ENCODE data around the gene RREB1. TPM values are rescaled to one million over a fixed set of nuclear protein-coding genes. Genes with fewer than 3 reads are reported as not detected.

The RREB1 gene
- polyA plus RNA-seq, 12 donors, result 14.2 to 31.9 (median 19.6) TPM; not detected in 1

DNA sequence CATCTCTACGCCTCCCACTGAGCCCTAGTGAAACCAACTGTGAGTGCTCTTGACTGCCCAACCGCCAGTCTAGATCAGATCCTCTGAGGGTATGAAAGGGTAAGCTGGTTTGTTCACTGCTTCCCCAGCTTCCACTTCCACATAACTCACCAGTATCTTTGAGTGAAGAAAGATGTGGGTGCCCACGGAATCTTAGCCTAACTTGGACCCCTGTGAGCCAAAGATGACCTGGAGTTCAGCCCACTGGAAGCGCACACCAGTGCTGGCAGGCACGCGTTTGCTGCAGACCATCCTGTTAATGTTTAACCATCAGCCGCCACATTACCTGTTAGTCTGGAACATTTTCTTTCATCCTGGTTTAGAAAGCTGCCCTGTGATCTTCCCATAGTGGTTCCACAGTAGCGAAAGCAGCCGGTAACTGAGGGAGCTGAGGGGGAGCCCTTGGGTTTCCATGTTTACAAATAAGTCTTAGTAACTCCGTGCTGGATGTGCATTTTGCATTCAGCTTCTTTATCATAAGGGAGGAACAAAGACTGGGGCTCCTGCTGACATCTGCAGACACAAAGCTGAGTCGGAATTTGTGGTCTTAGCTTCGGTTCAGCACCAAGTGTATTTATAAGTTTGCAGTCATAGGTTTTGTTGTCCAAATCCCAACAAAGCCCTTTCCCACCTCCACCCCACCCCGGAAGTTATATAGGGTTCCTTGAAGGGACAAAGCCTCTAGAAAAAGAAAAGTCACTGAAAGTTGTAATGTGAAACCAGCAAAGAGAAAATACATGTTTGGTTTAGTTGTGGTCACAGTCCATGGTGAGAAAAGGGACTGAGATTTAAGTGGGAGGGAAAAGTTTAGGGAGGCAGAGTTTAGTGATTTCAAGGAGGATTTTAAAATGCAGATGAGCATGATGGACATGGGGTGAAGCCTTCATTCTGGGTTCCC, 134.2 kb downstream of the RREB1 start:
- DNase-seq, result no peak

DNA sequence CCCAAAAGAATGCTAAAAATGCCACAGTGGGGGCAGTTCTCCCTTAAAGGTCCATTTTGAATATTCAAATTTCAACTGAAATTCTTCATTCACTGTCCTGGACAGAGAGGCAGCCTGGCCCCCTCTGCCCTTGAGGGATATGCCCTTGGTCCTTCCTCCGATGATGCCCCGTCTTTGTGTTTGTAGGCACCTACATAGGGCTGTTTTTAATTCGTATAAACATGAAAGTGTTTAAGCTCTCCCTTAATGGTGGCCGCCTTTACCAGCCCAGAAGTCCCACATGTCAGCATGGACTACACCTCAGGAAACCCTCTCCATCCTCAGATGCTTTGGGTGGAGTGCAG, 135.0 kb downstream of the RREB1 start:
- DNase-seq, result no peak

DNA sequence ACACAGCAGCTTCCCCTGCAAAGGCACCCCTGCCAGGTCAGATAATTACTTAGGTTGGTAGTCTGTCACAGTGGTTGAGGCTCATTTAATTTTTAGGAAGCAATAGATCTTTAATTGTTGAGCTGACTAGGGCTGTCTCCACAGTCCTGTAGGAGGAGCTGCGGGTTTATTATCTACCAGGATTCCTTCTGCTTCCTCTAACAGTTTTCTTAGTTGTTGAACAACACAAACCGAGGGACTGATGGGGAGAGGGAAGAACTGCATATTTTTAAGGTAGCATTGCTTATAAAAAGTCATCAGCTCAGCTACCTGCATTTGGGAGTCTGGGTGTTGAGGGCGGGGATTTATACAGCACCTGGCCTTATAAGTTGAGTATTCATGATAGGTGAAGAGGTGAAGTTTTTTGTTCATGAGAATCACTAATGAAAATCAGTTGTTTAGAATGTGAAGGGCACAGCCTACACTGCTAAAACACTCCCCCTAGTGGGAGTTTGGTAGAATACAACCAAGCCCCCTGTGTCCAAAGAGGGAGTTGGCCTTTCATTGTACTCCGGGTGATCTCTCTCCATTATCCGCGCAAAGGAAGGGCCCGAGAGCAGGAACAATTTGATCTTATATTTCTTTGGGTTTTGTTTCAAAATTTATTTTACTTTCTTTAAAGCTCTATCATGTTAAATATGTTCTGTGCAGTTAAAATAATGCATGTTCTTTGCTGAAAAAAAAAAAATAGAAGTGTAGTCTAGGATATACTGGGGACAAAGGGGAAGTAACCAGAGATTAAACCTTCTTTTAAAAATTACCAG, 135.6 kb downstream of the RREB1 start:
- DNase-seq, result peak; percentile 75

DNA sequence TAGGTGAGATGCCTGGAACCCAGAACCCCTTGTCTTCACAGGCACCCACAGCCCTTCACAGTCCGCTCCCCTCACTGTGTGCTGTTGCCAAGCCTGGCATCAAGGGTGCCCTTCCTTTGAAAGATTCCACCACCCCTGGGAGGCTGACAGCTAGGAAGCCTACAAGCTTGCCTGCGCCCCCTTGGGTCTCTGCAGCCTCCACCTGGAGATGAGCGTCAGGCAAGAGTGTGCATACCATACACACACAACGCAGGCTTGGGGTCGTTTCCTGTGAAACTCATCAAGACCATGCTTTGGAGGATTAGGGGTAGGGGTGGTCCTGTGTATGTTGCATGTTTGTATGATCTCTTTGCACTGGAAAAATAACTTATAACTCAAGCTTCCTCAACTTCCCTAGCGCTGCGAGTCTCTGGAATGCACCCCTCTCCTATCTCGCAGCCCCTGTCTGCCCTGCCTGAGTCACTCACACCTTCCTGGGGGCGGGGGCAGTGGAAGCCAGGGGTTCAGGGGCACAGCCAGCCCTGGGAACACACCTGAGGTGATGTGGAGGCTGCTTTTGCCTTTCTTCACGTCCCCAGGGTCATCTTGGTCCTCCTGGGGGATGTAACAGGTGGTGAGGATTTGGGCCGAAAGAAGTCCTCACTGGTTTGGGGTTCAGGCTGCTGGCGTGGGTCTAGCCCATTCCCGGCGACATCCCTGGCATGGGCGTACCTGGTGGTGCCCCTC, 138.1 kb downstream of the RREB1 start:
- DNase-seq, result no peak

DNA sequence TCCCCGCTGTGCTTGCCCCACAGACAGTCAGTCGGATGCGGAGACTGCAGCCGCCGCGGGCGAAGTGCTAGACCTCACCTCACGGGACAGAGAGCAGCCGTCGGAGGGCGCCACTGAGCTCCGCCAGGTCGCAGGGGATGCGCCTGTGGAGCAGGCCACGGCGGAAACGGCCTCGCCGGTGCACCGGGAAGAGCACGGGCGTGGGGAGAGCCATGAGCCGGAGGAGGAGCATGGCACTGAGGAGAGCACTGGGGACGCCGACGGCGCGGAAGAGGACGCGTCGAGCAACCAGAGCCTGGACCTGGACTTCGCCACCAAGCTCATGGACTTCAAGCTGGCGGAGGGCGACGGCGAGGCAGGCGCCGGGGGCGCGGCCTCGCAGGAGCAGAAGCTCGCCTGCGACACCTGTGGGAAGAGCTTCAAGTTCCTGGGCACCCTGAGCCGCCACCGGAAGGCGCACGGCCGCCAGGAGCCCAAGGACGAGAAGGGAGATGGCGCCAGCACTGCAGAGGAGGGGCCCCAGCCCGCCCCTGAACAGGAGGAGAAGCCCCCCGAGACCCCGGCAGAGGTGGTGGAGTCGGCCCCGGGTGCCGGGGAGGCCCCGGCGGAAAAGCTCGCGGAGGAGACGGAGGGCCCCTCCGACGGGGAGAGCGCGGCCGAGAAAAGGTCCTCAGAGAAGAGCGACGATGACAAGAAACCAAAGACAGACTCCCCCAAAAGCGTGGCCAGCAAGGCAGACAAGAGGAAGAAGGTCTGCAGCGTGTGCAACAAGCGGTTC, 138.8 kb downstream of the RREB1 start:
- no peak for DNase-seq

DNA sequence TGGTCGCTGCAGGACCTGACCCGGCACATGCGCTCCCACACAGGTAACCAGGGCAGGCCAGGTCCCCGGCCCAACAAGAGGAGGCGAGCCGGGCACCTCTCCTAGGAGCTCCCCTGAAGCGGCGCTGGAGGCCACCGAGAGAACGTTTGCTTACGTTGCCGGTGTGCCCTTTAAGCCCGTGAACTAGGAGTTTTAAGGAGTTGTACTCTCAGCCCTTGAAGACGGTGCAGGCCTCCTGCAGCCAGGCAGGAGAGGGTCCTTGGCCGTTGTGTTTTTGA, 139.4 kb downstream of the RREB1 start:
- no peak for DNase-seq

DNA sequence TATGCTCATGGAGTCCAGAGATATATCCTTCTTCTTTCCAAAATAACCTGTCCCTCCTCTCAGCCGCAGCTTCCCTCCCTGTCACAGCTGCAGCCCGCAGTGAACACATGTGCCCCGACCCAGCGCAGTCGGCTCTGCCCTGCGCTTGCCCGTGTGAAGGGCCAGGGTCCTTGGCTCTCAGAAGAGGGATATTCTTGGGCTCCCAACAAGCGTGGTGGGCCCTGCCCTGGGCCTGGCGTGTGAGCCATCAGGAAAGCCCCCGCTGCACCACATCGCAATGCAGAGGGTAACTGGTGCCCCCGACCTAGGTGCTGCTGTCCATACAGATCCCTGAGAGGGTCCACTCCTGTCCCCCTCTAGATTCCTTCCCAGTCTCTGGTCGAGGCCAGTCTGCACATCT, 140.1 kb downstream of the RREB1 start:
- DNase-seq, result no peak

DNA sequence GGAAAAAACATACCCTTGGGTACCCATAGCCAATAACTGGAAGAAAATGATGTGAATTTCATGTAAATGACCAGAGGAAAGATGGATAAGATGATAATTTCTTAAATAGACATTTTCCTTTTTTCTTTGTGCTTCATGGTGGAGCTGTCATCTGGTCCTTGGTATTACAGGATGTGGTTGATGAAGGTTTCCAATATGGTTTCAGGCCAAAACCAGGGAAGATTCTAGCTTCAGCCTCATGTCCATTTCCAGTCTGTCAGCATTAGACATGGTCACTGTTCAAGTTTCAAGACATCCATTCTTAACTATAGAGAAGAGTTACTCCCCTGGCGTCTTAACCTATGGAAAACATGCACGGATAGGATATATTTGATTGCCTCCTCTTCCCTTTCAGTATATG, 141.6 kb downstream of the RREB1 start:
- no peak for DNase-seq

DNA sequence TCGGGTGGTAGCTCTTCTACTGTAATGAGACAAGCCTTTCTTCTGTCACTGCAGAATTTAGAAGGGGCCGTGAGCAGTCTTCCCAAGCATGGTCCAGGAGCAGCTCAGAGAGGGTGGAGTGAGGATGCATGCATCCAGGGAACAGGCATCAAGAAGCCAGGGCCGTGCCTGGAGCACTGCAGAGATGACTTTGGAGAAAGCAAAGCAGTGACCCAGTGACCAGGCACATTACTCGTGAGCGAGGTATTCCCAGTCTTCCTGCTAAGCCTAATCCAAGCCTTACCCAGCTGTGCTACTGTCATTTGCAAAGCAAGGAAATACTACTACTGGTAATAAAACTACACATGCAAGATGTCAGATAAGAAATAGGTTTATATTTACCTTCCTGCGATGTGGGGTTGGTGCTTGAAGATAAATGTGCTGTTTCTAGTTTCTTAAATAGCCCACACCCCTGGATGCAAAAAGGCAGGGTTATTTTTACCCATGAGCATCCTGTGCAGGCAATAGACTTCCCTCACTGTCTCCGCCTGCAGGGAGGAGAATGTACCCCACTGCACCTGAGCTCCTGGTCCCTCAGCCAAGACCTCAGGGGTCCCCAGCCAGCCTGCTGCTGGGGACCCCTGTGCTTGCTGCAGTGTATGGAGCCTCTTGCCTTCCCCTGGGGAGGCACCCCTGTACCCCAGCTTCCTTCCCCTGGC, 142.3 kb downstream of the RREB1 start:
- no peak for DNase-seq

DNA sequence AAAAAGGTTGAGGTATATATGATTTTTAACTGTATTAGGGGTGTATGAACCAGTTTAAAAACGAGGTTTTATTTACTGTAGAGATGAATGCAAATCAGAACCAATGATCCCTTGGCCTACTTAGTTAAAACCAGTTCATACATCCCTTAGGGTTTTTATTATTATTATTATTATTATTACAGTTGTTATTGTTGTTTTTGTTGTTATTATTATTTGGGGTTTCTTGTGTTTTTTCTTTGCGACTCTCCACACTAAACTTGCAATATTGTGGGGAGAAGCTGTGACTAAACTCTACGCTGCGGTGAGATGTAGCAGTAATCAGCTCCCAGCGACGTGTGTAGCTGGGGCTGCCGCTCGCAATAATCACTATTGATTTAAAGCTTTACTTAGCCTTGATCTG, 143.1 kb downstream of the RREB1 start:
- no peak for DNase-seq

DNA sequence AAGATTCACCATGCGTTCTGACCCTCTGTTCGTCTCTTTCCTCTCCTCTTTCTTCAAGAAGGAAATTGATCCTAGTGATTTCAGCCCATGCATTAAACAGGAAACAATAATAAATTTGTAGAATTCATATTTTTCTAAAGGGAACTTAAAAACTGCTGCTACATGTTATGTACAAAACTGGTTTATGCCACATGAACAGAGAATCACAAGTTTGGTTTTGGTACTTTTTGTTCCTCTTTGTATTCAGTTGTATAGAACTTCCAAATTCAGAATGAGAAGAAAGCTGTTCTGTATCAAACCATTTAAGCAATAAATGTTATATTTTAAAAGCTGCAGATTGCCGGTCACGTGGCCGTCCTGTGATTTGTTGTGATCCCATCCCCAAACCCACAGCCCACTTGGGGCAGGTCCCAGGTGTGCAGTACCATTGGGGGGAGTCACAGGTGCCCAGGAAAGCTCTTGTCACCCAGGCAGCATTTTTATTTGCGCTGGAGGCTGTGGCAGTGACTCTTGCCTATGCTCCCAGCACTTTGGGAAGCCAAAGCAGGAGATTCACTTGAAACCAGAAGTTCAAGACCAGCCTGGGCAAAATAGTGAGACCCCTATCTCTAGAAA, 144.0 kb downstream of the RREB1 start:
- DNase-seq, result no peak

DNA sequence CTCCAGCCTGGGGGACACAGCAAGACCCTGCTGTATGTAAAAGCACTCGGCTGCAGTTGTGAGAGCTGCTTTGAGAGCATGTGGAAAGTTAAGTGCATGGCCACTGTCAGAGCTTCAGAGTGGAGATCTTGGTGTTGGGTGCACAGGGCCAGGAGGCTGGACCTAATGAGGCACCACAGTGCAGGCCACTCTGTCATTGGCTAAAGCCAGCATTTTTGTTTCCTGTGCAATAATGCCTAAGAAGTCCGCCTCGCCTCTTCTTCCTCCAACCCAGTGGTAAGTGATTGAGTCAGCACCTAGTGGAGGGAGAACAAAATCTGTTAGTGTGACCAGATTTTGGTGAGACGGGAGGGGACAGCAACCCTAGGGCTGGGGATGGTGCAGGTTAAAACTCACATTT, 144.6 kb downstream of the RREB1 start:
- DNase-seq, result no peak

DNA sequence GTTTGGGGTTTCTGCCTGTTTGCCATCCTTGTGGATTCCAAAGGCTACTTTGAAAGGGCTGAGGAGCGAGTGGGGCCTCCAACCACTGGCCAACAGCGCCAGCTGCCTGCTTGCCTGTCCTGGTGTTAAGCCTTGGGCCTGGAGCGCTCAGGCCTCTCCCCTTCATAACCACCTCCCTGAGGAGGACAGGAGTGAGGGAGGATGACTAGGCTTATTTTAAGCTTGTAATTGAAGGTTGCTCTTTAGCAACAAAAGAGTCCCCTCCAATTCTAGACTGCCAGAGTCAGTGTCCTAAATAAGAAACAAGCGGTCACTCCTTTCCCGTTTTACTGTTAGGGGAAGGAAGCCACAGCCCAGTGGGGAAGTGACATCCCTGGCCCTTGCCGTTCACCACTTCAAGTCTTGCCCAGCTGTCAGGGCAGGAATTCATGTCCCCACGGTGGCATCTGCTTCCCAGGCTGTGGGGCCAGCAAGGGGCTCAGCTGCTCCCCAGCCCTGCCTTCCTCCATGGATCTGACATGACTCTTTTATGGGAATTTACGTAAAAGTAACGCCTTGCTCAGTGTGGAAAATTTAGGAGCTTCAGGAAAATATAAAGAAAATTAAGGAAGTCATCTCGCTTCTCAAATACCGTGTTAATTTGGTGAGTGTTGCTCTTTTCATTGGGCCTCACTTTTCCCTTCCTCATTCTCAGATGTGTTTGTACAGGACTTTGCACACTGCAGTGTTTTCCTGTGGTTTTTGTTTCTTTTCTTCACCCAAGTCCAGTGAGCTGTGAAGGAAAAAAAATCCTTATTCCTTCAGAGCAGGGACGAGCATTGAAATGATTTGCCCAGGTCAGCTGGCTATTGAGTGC, 147.4 kb downstream of the RREB1 start:
- no peak for DNase-seq

DNA sequence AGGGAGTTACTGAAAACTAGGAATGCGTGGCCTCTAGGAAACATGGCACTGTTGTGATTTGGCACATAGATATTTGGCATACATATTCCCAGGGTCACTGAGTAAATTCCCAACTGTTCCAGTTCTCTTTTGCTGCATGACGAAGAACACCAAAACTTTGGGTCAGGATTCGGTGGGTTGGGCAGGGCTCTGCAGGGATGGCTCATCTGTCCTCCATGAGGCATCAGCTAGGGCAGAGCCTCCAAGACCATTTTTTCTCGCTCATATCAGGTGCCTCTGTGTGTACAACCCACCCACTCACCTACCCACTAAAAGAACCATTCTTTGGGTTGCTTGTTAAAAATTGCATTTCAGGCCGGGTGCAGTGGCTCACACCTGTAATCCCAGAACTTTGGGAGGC, 148.2 kb downstream of the RREB1 start:
- no peak for DNase-seq

DNA sequence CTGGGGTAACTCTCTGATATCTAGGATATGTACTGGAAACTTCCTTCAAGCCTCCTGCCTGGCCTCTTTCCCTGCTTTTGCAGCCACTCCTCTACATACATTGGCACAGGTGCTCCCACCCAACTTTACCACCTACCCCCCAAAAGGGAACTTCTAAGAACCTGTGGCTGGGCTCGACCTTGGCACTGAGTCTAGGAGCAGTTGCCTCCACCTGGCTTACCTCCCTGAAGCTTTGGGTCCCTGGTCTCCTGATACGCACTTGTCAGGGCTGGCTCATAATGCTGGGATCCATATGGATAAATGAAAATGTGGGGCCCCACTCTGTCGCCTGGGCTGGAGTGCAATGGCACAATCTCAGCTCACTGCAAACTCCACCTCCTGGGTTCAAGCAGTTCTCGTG, 149.0 kb downstream of the RREB1 start:
- no peak for DNase-seq

DNA sequence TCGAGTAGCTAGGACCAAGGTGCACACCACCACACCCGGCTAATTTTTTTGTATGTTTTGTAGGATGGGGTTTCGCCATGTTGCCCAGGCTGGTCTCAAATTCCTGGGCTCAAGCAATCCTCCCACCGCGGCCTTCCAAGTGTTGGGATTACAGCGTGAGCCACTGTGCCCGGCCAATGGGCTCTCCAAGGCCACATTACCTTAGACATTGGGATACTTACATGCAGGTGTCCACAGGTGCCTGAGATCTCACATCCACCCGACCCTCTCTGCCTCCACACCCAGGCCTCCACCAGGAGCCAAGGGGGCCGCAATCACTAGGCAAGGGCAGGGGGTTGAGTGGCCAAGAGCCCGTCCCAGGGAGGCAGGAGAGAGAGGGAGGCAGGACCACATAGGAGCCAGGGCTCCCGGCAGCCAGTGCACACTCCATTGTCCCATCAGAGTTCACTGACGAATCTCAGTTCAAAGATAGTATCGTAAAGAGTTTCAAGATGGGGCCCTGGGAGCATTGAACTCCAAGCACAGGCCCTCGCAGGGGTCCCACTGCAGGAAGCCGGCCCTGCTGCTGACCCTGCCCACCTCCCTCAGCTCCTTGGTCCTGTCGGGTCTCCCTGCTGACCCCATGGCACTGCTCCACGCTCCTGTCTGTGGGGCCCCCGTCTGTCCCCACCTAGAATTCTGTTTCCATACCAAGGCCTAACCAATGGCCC, 149.9 kb downstream of the RREB1 start:
- no peak for DNase-seq

DNA sequence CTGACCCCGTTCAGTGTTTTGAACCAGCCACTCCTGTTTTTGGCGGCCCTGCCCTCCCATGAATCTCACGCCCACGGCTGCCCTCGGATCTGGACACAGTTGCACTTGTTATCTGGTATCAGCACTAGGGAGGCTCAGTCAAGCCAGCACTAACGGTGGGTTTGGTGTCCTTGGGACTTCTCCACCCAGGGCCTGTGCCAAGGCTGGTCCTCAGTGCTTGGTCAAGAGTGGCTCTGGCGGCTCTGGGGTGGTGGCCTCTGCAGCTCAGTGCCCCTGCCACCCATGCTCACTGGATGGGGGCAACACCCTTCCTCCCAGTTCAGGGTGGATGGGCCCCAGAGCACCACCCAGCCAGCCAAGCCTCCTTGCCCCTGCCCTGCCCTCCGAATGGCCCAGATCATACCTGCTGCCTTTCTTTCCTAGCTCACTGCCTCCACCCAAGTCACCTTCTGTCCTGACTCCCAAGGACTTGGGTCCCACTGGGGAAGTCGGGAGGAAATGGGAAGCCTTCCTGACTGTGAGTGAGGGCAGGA, 150.5 kb downstream of the RREB1 start:
- DNase-seq, result no peak

DNA sequence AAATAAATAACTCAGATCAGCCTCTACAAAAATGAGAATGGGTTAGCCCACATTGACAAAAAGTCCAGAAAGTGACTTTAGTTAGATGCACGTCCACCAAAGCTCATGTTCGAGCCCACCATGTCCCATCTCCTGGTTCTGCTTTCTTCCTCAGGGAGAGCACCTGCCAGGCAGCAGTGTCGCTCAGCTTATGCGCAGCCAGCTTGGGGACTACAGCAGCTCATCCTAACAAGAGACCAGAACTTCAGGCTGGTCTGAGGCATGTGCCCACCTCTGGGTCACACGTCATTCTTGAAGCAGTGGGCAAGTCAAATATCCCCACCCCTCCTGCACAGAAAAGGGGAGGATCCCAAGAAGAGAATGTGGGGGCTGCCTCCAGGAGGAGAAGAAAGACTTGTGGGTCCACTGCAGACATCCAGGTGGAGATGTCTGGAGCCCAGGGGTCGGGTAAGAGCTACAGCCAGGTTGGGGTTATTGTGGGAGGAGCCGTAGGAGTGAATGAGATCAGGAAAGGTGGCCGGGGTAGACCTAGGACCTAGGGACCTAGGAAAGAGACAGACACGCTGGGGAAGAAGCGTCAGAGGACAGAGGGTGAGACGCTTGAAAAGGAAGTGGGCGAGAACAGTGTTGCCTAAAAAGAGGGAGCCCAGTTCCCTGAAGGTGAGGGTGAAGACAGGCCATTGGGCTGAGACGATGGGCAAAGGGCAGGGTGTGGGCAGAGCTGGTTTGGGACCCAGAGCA, 152.7 kb downstream of the RREB1 start:
- no peak for DNase-seq

Data from muscle of arm (tissue), 12 donors.